SHP77 (cell line): Measurements from ENCODE around the gene TOMM7.
"Not testable (repeated sequence)": the region's sequence is repeated elsewhere in the genome, so short reads cannot be mapped to it uniquely, and the experiment has no call there.

Source experiments
- DNase-seq, 2 experiments: peaks; one replicate each; lab custom pipeline; 2025; lab: John Stamatoyannopoulos, UW

The TOMM7 gene

DNA sequence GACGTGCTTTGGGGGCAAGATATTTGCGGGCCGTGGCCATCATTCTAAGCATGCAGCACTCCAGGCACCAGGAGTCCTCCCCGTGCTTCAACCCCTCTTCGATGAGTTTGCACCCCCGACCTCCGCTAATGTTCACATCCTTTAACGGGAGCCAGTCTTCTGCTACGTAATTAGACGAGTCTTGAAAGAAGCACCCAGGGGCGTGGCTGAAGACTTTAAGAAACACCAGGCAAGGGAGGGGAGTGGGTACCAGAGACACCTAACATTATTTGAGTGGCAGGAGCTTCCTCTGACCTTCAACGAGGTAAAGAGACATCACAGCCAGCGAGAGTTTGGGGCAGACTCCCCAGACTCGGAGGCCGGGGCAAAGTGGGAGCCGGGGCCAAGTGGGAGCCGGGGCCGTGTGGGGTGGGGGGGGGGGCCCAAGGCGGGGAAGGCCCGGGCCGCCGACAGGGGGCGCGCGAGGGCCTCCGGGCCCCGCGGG is 31.1 kb upstream of the TOMM7 start:
- no peak for DNase-seq

DNA sequence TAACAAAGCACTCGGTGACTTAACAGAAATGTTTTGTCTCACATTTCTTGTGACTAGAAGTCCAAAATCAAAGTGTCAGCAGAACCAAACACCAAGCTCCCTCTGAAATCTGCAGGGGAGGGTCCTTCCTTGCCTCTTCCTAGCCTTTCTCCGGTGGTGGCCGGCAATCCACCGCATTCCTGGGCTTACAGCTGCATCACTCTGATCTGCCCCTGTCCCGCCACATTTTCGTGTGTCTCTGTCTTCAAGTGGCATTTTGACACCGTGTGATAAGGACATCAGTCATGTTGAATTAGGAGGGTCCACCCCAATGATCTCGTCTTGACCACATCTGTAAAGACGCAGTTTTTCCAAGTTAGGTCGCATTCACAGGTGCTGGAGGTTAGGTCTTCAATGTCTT is 30.5 kb upstream of the TOMM7 start:
- DNase-seq, result no peak

- no peak for DNase-seq
Measured at GRCh38 chr7:22851145-22851544, 28.5 kb upstream of the TOMM7 start.

DNA sequence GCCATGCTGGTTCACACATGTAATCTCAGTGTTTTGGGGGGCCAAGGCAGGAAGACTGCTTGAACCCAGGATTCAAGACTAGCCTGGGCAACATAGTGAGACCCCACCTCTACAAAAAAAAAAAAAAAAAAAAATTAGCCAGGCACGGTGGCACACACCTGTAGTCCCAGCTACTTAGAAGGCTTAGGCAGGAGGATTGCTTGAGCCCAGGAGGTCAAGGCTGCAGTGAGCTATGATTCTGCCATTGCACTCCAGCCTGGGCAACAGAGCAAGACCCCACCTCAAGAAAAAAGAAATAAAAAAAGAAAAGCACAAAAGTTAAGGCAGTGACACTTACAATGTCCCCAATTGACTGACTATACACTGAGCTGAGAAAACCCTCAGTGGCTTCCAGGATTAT is 27.7 kb upstream of the TOMM7 start:
- DNase-seq, result not testable (repeated sequence)

GRCh38 chr7:22849662-22850061 is 27.0 kb upstream of the TOMM7 start:
- DNase-seq, result no peak

DNA sequence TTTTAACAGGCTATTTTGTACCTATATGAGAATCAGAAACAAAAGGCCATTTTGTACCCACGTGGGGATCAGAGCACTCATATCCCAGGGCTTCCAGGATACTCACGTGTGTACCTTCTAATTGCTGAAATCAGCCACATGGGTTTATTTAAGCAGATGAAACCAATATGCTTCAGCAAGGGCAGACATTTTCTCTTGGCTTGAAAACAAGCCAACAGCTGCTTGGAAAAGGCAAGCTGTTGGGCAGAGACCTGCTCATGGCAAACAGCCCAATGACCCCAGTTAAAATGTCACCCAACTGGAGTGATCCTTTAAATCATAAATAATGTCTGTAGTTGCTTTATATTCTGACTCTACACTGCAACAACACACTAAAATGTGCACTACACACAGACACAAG is 26.5 kb upstream of the TOMM7 start:
- peak; percentile 40 to 65 for DNase-seq

DNA sequence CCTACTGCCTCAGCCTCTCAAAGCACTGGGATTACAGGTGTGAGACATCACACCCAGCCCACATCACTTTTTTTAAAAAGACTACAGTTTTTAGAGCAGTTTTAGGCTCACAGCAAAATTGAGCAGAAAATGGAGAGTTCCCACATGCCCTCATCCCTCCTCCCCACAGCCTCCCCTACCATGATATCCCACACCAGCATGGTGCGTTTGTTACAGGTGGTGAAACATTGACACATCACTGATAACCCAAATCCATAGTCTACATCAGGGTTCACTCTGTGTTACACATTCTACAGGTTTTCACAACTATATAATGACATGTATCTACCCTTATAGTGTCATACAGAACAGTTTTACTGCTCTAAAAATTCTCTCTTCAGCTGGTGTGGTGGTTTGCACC is 24.3 kb upstream of the TOMM7 start:
- DNase-seq, result no peak

DNA sequence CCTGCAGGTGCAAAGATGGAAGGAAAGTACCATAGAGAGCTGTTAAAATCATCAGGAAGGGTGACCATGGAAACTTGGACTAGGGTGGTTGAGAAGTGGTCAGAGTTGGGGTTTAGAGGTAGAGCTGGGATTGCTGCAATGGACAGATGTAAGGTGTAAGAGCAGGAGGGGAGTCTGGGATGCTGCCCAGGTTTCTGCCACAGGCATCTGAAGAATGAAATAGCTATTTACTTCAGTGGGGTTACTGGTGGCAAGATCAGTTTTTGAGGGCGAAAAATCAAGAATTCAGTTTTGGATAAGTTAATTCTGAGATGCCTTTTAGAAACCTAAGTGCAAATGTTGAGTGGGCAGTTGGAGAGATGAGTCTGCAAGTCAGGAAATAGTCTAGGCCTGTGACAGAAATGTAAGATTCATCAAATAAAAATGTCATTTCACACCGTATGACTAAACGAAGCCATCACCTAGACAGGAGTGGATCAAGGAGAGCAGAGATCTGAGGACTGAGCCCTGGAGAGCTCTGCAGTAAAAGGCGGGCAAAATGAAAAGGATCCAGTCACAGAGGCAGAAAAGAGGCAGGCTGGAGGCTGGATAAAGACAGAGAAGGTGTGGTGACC is 22.7 kb upstream of the TOMM7 start:
- DNase-seq, result no peak

DNA sequence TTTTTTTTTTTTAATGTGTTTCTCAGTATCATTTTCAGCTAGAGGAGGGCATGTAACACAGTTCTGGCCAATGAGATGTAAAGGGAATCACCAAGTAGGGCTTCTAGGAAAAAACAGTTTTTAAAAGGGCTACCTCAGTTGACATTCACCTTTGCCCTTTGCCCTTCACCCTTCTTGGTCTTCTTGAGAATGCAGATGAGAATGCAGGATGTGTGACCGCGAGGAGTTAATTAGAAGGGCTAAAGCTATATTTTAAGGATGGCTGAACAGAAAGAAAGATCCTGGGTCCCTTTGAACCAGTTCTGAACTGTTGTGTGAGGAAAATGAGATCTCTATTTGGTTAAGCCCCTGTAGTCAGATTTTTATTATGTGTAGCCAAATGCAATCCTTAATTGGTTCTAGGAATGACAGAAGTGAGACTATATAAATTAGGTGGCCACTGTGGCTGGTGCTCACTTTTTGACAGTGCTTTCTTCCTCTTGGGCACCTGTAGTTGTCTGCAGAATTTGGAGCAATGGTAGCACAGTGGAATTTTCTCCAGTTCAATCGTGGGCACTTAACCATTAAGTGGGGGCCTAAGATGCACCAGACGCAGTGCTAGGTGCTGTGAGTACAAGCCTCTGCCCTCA is 21.1 kb upstream of the TOMM7 start:
- no peak for DNase-seq

DNA sequence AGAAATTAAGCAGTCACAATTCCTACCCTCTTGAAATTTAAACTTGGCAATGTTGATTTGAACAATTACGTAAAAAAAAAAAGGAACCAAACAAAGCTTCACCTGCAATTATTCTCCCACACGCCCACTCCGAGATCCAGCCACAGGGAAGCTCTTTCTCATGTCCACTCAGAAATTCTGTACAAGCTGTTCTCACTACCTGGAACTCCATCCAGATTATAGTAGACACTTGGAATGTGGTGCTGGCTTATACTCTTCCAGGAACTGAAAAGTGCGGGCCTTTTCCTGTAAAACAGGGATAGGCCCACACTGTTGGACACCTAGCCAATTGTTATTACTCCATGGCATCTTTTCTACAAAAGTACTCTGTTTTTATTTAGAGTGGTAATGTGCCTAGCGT is 20.3 kb upstream of the TOMM7 start:
- no peak for DNase-seq

DNA sequence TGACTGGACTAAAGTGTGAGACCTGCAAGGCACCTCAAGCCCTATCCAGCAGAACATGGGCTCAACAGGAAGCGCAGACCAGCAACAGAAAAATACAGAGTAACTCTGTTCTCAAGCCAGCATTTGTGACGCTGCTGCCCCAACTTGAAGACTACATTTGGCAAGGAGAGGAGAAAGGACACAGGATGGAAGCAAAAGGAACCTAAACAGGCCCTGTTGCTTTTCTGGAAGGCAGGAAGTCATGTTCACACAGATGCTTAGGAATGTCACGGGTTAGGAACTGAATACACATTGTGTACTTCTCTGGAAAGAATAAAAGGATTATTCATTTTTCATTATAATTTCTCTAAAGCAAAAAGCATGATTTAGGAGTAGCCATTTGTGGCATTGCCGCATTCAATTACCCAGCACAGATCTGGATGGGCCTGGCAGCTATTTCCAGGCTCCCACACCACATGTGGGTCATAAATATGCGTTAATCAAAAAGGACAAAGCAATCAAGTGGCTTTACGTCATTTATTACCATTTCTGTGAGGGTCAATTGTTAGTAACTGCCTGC is 19.8 kb upstream of the TOMM7 start:
- DNase-seq, result no peak

GRCh38 chr7:22841954-22842353 is 19.3 kb upstream of the TOMM7 start:
- DNase-seq, result no peak

- DNase-seq, result no peak
Measured at GRCh38 chr7:22837308-22837707, 14.7 kb upstream of the TOMM7 start.

GRCh38 chr7:22836506-22836905 is 13.9 kb upstream of the TOMM7 start:
- not testable (repeated sequence) for DNase-seq

DNA sequence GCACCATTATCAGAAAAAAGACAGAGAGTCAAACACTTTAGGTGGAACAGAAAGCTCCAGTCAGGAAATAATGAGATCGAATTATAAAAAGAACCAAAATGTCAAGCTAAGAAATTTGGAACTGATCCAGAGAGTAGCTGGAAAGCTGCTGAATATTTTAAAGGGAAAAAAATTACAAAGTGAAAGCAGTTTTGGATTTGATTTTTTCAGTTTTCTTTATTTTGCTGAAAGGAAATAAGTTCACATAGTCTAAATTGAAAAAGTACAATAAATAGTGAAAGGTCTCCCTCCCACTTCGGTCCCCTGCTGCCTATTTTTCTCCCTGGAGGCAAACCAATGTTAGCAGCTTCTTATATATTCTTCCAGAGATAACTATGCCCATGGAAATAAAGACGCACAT is 11.3 kb upstream of the TOMM7 start:
- no peak for DNase-seq

DNA sequence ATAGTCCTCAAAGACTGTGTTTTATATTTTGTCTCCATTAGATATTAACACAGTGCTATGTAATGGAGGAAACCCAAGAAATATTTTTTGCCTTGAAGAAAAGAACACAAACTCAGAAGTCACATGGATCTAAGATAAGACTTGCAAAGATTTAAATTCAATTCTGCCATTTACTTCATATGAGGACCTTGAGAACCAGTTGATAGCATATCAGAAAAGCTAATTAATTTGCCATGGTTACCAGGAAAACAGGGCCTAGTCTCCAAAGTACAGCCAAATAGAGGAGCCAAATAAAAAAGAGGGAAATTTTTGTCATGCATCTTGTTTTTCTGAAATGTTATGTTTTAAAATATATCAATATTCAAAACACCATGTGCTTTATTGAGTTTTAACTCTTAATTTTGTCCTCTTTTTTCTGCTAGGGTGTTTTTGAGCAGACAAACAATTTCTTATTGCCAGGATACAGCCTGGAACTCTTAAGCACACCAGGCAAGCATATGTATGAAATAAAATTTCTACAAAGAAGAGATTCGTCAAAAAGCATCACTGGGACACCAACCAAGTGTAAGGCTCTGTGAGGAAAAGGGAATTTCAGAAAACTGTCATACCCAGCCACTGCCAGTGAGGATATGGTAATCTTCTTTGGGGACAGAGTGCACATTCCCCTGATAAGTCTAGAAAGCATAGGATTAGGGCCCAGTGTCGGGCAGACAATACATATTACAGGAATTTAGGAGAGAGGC is 10.6 kb upstream of the TOMM7 start:
- no peak for DNase-seq

GRCh38 chr7:22832401-22832800 is 9.8 kb upstream of the TOMM7 start:
- no peak for DNase-seq

DNA sequence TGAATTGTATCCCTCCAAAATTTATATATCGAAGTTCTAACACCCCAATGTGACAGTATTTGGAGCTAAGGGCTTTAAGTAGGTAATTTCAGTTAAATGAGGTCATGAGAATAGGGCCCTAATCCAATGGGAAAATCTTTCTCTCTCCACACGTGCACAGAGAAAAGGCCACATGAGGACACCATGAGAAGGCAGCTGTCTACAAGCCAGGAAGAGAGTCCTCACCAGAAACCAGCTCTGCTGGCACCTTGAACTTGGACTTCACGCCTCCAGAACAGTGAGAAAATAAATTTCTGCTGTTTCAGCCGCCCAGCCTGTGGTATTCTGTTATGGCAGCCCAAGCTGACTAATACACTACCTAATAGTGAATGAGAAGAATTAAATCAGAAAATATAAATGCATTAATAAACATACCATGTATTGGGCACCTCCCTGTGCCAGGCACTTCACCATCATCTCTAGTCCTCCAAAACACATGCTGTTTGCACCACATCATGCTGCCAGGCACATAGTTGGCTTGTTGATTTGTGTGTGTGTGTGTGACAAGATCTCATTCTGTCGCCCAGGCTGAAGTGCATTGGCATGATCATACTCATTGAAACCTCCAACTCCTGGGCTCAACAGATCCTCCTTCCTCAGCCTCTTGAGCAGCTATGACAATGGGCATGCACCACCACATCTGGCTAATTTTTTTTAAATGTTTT is 9.1 kb upstream of the TOMM7 start:
- no peak for DNase-seq

DNA sequence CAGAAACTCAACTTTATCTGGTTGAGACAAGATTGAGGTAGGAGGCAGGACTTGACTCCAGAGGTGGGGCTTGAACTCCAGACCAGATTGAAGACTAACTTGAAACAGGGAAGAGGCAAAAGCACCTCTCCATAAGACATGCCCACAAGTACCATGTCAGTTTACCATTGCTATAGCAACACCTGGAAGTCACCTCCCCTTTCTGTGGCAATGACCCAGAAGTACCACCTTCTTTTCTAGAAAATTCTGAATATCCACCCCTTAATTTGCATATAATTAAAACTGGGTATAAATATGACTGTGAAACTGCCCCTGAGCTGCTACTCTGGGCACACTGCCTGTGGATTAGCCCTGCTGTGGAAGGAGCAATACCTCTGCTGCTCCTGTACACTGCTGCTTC is 4.9 kb upstream of the TOMM7 start:
- no peak for DNase-seq

DNA sequence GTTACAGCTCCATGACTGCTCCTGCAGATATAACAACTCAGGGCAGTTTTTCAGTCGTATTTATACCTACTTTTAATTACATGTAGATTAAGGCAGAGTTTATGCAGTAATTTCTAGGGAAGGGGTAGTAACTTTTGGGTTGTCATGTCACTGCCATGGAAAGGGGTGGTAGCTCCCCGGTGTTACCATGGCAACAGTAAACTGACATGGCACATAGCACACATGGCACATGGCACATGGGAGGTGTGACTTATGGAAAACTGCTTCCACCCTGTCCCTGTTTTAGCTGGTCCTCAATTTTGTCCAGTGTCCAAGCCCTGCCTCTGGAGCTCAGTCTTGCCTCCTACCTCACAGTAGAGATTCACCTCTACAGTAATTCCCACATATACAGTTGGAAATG is 3.9 kb upstream of the TOMM7 start:
- DNase-seq, result no peak

GRCh38 chr7:22824760-22825159 is 2.1 kb upstream of the TOMM7 start:
- no peak for DNase-seq

DNA sequence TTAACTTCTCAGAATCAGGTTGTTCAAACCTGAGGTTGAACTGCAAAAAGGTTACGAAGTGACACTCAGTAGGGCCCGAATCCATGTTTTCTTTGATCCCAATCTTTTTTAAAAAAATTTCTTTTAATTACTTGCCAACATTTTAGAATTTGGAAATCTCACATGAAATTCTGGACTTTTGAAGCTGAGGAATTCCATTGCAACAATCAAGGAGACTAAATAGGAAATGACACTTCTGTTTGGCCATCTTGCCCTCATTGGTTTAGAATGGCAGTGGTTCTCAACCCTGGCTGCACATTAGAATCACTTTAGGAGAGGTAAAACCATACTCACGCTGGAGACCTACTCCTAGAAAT is 471 bp upstream of the TOMM7 start:
- DNase-seq, result no peak
